ENCODE measurements around the gene BRAP.
"Not testable (repeated sequence)": the region's sequence is repeated elsewhere in the genome, so short reads cannot be mapped to it uniquely, and the experiment has no call there.

Gene BRAP

DNA sequence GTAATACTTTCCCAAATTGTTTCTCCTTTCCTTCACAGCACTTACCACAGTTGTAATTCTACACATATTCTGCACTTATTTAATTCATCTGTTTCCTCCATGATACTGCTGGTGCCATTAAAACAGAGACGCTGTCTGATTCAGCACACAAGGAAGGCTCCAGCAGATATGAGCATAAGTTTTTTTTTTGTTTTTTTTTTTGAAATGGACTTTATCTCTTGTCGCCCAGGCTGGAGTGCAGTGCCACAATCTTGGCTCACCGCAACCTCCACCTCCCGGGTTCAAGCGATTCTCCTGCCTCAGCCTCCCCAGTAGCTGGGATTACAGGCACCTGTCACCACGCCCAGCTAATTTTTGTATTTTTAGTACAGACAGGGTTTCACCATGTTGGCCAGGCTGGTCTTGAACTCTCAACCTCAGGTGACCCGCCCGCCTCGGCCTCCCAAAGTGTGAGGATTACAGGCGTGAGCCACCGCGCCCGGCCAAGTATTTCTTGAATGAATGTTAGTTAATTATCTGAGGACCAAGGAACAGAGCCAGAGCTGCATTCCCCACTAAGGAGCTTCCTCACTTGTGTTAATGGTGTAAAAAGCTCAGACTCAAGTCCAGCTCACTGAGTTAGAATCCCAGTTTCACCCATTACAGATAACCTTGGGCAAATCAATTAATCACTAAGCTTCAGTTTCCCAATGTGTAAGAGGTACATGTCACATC lies 1.1 kb downstream of the BRAP start:
- not testable (repeated sequence) for DNase-seq (ENCODE audit: low read depth in 1 of 2, low spot score in 1 of 2)

DNA sequence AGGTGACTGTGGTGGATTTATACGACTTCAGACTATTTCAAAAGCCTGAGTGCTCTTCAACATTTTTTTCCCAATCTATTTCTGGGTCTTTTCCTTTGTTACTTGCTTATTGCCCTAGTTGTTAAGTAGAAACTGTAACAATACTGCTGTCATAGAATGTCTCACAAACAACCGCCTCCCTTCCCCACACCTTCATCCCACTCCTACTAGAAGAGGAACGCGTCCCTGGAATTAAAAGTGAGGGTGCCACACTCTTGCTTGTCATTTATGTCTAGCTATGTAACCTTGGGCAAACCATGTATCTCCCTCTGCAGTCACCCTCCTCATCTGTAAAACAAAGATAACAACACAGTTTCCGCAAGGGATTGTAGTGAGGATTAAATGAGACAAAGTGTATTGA lies 8.6 kb downstream of the BRAP start:
- DNase-seq (ENCODE audit: low read depth in 1 of 2, low spot score in 1 of 2) = no peak

DNA sequence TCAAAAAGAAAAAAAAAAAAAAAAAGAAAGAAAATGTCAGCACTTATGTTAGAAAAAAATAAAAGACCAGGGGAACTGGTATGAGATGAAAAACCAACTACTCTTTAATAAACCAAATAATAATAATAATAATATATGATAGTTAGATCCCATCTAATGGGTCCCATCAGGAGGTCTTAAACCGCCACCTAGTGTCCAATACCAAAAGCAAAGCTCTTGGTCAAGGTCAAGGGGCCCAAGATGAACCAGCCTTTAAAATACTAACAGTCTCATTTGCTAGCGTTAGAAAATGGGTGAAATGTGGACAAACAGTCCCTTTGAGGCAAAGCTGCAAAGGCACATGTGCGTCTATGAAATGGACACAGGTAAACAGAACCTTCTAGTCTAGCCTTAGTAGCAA lies 12.3 kb downstream of the BRAP start:
- DNase-seq (ENCODE audit: low read depth in 1 of 2, low spot score in 1 of 2) = no peak

DNA sequence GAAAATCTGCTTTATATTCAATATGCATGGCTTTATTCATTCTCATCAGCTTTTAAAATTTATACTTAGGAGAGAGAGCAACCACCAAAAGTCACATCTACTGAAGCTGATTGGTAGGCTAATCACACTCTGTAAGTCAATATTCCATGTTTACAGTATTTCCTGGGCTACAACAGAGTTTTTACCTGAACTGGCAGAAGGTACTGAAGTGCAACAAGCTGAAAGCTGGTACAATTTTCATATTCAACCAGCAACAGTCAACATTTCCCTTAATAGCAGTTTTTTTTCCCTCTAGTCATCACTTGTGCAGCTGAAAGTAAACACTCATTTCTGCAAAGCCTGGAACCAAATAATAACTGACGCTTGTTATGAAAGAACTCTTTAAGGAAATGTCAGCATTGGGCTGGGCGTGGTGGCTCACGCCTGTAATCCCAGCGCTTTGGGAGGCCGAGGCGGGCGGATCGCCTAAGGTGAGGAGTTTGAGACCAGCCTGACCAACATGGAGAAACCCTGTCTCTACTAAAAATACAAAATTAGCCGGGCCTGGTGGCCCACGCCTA lies 12.9 kb downstream of the BRAP start:
- no peak for DNase-seq (ENCODE audit: low read depth in 1 of 2, low spot score in 1 of 2)

DNA sequence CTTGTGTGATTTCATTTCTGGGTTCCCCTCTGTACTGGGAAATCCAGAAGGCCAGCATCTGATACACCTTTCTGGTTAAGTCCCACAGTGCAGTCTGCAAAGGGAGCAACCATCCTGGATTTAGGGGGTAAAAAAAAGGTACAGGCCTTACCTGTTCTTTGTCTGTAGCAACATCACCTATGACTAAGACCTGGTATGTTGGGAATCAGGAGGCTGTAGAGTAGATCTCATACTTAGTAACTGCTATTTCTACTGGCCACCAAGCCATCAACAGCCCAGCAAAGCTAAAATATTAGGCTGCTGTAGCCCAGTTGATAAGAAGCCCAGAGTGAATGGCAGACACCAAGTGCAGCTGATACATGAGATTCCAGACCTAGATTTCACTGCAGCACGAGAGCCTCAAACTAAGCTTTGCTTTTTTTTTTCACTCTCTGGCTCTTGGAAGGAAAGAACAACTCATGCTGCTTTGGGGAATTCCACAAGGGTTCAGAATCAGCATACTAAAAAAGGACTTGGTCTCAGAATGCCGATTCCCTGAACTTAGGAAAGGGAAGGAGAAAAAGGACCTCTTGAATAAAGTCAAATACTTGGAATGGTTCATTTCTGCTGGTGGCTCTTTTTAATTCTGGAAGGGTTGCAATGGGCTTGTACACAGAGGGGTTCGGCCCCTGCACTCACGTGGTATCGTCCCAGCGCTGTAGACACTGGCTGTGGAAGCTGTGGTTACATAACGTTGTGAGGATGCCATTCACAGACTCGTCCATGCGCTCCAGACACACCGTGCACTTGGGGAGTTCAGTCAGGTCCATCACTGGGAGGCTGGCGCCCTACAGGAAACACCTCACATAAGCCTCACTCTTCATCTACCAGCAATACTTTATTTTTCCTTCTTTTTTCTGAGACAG lies 20.5 kb downstream of the BRAP start:
- no peak for DNase-seq (ENCODE audit: low read depth in 1 of 2, low spot score in 1 of 2)

DNA sequence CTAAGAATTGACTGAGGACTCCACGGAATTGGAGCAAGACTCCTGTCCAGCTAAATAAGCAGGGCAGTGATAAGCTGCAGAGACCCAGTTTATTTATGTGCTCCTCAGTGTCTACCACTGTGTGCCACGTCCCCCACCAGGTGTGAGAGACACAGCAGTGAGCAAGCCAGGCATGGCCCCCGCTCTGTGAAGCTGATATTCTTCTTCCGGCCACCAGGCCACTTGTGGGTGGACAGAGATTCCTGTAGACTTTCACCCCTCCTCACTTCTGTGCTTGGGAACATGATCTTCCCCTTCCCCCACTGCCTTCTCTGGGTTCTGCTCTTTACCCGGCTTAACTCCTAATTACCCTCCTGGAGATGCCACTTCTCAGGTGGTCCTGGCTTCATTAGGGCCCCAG lies 21.3 kb downstream of the BRAP start:
- DNase-seq (ENCODE audit: low read depth in 1 of 2, low spot score in 1 of 2) = no peak

DNA sequence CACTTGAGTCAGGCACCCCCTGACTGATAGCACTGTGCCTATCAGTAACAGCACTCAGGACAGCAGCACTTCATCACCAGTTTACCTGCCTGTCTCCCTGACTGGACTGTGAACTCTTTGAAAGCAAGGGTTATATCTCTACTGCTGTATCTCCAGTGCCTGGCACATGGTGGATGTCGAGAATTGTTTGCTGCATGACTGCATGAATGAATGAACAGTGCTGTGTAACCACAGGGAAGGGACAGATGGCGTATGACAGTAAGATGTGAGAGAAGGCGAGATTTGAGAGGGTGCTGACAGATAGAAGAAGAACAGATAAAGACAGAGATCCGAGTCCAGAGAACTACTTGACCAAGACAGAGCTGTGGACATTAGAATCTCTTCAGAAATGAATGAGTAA lies 29.7 kb downstream of the BRAP start:
- no peak for DNase-seq (ENCODE audit: low read depth in 1 of 2, low spot score in 1 of 2)

DNA sequence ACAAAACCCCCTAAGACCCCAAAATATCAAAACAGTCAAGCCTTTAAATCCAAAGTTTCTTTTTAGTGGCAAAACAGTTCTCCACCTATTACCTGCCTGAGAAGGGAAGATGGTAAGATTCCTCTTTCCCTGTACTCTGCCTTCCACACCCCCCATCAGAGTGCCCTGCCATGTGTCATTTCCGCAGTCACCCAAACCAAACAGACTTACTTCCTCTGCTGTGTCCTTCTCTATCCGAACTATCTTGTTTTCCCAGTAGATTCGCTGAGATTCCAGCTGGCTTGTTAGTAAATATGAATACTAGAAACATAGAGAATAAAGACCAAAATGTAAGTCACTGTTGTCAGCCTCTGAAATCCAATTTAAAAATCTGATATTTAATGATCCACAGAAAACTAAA lies 30.4 kb downstream of the BRAP start:
- DNase-seq (ENCODE audit: low read depth in 1 of 2, low spot score in 1 of 2) = no peak

DNA sequence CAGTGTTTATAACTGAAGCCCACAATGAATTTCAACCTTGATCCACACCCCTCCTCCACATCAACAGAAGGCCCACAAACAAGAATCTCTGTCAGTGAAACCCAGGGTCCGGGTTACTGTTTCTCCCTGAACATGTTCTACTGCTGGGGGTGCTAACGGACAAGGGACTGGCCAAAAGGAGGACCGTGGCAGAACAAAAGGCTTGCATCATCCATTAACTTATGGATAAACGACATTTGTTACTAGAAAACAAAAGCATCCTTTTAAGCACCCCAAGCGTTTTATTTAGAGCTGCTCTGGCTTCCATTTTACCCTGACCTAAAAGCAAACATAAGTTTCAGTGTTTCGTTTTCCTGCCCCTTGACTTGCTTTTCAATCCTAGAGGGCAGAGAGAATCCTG lies 32.2 kb downstream of the BRAP start:
- no peak for DNase-seq (ENCODE audit: low read depth in 1 of 2, low spot score in 1 of 2)

DNA sequence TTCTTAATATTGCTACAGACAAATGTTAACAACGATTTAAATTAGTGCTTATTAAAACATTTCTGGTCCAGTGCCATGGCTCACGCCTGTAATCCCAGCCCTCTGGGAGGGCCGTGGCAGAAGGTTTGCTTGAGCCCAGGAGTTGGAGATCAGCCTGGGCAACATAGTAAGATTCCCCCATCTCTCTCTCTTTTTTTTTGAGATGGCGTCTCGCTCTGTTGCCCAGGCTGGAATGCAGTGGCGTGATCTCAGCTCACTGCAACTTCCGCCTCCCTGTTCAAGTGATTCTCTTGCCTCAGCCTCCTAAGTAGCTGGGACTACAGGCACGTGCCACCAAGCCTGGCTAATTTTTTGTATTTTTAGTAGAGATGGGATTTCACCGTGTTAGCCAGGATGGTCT lies 33.2 kb downstream of the BRAP start:
- not testable (repeated sequence) for DNase-seq (ENCODE audit: low read depth in 1 of 2, low spot score in 1 of 2)

DNA sequence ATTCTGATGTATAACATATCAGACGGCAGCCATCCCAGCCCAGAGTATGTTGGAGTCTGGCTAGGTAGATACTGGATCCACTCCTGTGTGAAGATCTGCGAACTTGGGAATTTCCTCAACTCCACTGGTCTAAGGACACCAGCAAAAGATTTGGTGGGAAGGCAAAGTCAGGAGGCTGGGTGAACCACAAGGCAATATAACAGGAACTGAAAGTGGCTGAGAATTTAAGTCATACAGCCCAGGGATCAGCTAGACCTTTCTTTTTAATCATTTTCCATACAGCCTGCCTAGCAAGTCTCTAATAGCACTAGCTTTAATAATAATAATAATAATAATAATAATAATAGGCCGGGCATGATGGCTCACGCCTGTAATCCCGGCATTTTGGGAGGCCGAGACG lies 34.8 kb downstream of the BRAP start:
- DNase-seq (ENCODE audit: low read depth in 1 of 2, low spot score in 1 of 2) = no peak

DNA sequence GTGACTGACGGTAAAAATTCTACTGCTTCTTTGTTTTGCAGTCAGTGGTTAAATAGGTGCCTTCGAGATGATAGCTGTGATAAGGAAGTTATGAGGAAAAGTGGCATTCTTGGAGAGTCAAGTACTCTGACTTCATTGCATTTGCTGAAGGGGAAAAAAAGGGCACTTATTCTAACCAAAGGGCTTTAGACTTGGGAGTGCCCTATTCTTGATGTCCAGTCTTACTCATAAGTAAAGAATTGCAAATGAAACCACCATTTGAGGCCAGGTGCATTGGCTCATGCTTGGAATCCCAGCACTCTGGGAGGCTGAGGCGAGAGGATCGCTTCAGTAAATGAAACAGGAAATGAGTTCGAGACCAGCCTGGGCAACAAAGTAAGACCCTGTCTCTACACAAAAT lies 40.3 kb downstream of the BRAP start:
- no peak for DNase-seq (ENCODE audit: low read depth in 1 of 2, low spot score in 1 of 2)

DNA sequence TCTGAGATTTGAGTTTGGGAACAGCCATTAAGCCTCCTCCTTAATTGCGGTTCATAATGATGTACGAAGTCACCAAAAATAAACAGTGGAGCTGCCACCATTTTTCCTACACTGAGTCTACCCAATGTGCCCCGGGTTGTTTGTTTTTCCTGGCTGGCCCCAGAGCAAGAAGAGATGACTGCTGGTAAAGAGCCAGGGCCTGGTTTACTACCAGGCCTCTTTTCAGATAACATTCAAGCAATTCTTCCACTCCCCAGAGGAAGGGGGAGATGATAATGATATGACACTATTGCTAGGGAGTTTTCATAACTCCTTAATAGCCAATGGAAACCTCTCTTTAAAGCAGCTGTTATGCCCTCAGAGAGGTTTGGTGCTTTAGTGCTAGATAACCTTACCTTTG lies 42.3 kb downstream of the BRAP start:
- no peak for DNase-seq (ENCODE audit: low read depth in 1 of 2, low spot score in 1 of 2)

DNA sequence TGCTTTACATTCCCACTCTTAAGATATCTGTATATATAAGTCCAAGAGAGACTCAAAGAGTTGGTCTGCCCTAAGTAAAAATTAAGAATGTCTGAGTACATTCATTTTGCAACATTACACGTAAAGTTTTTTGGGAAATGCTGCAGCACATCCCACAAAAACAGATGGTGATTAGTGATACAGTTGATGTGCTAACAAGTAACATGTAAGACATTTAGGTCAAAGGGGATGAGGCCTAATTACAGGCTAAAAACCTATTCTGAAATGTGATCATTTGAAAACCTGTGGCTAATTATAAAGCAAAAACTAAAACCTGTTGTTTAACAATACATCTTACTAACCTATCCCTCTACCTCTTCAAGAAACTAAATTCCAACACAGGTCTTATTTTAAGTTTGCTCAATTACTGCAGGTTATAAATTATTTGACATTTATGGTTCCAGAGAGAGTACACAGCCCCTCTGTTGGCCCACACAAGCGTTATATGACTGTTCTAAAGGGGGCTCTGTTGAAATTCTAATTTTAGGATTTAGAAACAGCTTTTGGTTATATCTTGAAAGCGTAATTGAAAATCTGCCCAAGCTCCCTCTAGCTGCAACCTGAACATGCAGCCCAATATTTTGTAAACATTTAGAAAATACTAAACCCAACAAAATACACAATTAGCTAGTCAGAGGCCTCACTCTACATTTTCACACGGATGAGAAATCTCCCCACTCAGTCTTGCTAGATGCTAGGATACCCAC lies 42.9 kb downstream of the BRAP start:
- DNase-seq (ENCODE audit: low read depth in 1 of 2, low spot score in 1 of 2) = no peak

DNA sequence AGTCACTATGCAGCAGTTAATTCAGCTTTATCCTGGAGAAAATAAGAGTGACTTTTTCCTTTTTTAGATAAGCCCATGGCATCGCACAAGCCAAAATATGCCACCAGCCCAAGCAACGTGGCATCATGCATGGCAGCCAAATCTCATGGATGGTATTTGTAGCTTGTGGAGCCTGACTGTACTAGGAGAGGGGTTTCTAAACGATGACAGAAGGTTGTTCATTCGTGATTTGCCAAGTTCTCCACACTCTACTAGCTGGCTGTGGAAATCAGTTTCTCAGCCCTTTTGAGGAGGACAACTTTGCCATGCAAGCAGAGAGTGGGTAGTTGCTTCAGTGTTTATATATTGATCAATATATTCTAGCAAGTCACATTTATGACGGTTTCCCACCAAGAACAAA lies 45.2 kb downstream of the BRAP start:
- no peak for DNase-seq (ENCODE audit: low read depth in 1 of 2, low spot score in 1 of 2)

DNA sequence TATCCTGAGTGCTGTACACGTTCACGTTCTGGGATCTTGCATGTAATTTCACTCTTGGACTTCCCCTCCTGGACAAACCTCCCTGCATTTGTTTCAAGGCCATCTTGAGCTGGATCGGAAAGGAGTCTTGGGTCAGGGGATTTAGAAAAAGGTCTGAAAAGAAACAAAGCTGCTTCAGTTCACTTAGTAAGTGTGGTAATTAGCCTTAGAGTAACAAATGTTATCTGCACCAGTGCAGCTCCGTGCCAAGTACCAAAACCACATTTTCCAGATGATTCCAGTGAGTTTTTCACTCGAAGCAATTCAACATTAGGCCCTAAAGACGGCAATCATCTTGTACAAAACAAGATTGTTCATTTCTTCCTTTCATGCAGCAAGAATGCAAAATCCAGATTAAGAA lies 47.2 kb downstream of the BRAP start:
- DNase-seq (ENCODE audit: low read depth in 1 of 2, low spot score in 1 of 2) = no peak

DNA sequence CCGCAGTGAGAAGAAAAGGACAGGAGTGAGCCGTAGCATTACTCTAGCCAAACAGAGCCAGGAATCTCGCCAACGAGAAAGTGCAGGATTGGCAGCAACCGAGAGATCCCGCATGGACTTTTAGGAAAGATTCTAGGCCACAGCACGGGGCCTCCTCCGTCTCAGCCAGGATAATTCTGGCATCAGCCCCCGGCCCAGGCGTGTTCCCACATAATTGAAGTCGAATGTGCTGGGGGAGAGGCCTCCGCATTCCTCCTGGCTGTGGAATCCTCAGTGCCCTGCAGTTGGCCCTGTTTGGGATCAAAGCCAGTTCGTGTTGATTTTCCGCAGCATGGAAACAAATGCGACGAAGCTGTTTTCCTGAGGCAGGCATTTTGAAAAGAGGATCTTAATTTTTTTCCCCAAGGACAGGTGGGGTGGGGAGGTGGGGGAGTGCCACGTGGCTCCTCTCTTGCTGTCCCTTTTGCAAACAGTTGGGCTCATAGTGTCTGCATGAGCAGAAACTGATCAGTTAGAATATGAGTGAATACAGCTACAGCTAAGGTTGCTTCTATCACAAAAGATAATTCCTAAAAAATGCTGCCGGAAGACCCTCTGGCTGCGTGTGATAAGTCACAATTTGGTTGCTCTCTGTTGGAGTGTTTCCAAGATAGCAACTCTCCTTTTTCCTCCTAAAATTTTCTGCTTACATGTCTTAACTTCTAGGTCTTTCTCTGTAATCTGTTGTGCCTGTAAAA lies 49.4 kb downstream of the BRAP start:
- DNase-seq (ENCODE audit: low read depth in 1 of 2, low spot score in 1 of 2) = no peak

DNA sequence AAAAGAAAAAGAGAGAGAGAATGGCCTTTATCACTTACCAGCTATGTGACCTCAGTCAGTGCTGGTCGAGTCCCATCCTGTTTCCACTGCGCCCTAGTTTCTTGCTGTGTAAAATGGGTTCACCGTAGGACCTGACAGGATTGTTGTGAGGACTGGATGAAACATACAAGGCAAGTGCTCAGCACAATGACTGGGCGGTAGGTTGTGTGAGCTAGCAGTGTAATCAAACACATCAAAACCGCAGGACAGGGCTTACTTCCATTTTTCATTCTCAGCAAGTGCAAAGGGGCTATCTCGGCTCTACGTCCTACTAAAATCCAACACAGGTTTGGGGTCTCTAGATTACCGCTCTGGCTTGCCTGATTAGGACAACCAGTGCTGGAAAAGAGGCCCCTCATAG lies 50.2 kb downstream of the BRAP start:
- no peak for DNase-seq (ENCODE audit: low read depth in 1 of 2, low spot score in 1 of 2)

DNA sequence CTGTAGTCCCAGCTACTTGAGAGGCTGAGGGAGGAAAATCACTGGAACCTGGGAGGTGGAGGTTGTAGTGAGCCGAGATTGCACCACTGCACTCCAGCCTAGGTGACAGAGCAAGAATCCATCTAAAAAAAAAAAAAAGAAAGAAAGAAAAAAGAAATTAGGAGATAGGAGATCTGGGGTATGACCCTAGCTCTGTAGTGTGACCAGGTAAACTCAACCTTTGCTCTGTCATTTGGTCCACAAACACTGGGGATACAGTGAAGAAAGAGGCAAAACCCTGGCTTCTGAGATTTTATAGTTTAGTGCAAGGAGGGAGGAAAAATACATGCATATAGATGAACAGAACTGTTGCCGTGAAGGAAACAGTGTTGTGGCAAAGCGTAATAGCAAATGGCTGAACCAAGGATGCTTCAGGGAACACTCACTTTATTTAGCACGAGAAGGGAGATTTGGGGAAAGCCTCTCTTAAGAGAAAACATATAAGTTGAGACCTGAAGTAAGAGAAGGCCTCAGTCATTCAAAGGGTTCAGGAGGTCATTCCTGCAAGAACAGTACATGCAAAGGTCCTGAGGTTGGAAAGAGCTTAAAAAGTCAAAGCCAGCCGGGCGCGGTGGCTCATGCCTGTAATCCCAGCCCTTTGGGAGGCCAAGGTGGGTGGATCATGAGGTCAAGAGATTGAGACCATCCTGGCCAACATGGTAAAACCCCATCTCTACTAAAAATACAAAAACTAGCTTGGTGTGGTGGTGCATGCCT lies 57.1 kb downstream of the BRAP start:
- no peak for DNase-seq (ENCODE audit: low read depth in 1 of 2, low spot score in 1 of 2)

DNA sequence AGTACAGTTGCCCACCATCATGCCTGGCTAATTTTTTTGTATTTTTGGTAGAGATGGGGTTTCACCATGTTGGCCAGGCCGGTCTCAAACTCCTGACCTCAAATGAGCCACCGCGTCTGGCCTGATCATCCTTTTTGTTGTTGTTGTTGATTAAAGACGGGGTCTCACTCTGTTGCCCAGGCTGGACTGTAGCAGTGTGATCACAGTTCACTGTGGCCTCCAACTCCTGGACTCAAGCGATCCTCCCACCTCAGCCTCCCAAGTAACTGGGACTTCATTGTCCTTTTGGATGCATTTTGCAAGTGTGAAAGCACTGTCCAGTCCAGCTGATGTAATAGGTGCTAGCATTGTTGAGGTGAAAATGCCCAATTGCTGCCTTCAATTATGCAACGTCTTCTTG lies 59.5 kb downstream of the BRAP start:
- DNase-seq (ENCODE audit: low read depth in 1 of 2, low spot score in 1 of 2) = no peak
